NB4 (cell line): ENCODE data around the gene P4HA1.

ENCODE experiments used
- DNase-seq: peaks from one replicate; pipeline ENCODE4 v3.0.0; 2010; ENCODE audit warnings: low read depth
- H3K4me3 ChIP-seq: one replicate; pipeline ENCODE4 v1.5.1; 2011; ENCODE audit warnings: mild to moderate bottlenecking, low read depth, low read length, moderate library complexity
- CTCF ChIP-seq: IDR thresholded peaks from one replicate; pipeline ENCODE4 v1.5.1; 2012; ENCODE audit warnings: low read depth, low read length
- MAX ChIP-seq: IDR thresholded peaks from 2 replicates; pipeline ENCODE4 v1.6.1; 2011; ENCODE audit warnings: low read depth, low read length
- MYC ChIP-seq: IDR thresholded peaks from 2 replicates; pipeline ENCODE4 v1.6.1; 2011; ENCODE audit warnings: low read depth, low read length
- POLR2A ChIP-seq: IDR thresholded peaks from 2 replicates; pipeline ENCODE4 v1.6.1; 2011; ENCODE audit warnings: mild to moderate bottlenecking; ENCODE audit not compliant: insufficient read length; ENCODE audit errors: extremely low read depth

The P4HA1 gene

GRCh38 chr10:73061743-73062142, 34.9 kb downstream of the P4HA1 start:
- no peak overlapping the region for H3K4me3 ChIP-seq
- no peak for TF ChIP-seq MAX
- TF ChIP-seq MYC = no peak
- TF ChIP-seq CTCF = no peak
- TF ChIP-seq POLR2A = no peak

GRCh38 chr10:73060738-73061635, 35.7 kb downstream of the P4HA1 start:
- H3K4me3 ChIP-seq = no peak overlapping the region
- peak; percentile 55 for DNase-seq
- TF ChIP-seq MAX = no peak
- TF ChIP-seq CTCF = peak; percentile 20

More at GRCh38 chr10:73061743-73062142, 34.9 kb downstream of the P4HA1 start:
- DNase-seq = no peak

GRCh38 chr10:73060173-73060572, 36.5 kb downstream of the P4HA1 start:
- TF ChIP-seq MAX (no peak), POLR2A (no peak), CTCF (no peak), MYC (no peak)
- DNase-seq = no peak
- H3K4me3 ChIP-seq = no peak overlapping the region

GRCh38 chr10:73058057-73058591, 38.5 kb downstream of the P4HA1 start:
- TF ChIP-seq CTCF (no peak), POLR2A (no peak), MAX (no peak), MYC (no peak)
- DNase-seq = no peak
- no peak overlapping the region for H3K4me3 ChIP-seq

- TF ChIP-seq MAX (no peak), CTCF (no peak), MYC (no peak), POLR2A (no peak)
- no peak for DNase-seq
- H3K4me3 ChIP-seq = no peak overlapping the region
These were observed 42.4 kb downstream of the P4HA1 start for GRCh38 chr10:73054286-73054685.
